ENCODE measurements around the gene TNNT3.

GRCh38 chr11:1917523-1918435, 1.7 kb upstream of the TNNT3 start:
- no peak for TF ChIP-seq EZH2phosphoT487 (IDR thresholded peaks at IDR 0.05; ENCODE audit: insufficient read depth, low read depth)
- no peak for TF ChIP-seq EZH2 (IDR thresholded peaks at IDR 0.05; ENCODE audit: insufficient read depth, poor library complexity, severe bottlenecking)
